ENCODE results near the gene CBLN4. TPM values are rescaled to one million over a fixed set of nuclear protein-coding genes. Genes with fewer than 3 reads are reported as not detected.

The CBLN4 gene
- total RNA-seq, 1 donor from 2014 or later, result not detected

GRCh38 chr20:56002908-56003800 lies 2.2 kb downstream of the CBLN4 start:
- H3K27ac Mint-ChIP-seq (ENCODE audit: unreplicated experiment), result no peak overlapping the region
- TF ChIP-seq, protein P1, sequence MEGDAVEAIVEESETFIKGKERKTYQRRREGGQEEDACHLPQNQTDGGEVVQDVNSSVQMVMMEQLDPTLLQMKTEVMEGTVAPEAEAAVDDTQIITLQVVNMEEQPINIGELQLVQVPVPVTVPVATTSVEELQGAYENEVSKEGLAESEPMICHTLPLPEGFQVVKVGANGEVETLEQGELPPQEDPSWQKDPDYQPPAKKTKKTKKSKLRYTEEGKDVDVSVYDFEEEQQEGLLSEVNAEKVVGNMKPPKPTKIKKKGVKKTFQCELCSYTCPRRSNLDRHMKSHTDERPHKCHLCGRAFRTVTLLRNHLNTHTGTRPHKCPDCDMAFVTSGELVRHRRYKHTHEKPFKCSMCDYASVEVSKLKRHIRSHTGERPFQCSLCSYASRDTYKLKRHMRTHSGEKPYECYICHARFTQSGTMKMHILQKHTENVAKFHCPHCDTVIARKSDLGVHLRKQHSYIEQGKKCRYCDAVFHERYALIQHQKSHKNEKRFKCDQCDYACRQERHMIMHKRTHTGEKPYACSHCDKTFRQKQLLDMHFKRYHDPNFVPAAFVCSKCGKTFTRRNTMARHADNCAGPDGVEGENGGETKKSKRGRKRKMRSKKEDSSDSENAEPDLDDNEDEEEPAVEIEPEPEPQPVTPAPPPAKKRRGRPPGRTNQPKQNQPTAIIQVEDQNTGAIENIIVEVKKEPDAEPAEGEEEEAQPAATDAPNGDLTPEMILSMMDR (IDR thresholded peaks at IDR 0.05), result no peak
- no peak for DNase-seq (ENCODE audit: low spot score)
- peaks cover 28% of the 10 kb centered on the region for H3K9me3 Mint-ChIP-seq (ENCODE audit: low read depth)
- H3K27me3 Mint-ChIP-seq (ENCODE audit: low read depth), result no peaks in the 10 kb centered on the region
- H3K4me1 Mint-ChIP-seq (ENCODE audit: low read depth), result no peaks in the 10 kb centered on the region
- H3K36me3 Mint-ChIP-seq (ENCODE audit: low read depth), result no peaks in the 10 kb centered on the region
- no peak overlapping the region for H3K4me3 Mint-ChIP-seq (ENCODE audit: unreplicated experiment)

GRCh38 chr20:56001890-56002289 lies 3.4 kb downstream of the CBLN4 start:
- H3K9me3 Mint-ChIP-seq (ENCODE audit: low read depth), result peaks cover 24% of the 10 kb centered on the region

GRCh38 chr20:56001106-56001785 lies 4.1 kb downstream of the CBLN4 start:
- no peak for DNase-seq (ENCODE audit: low spot score)
- Mint-ChIP-seq H3K27ac (ENCODE audit: unreplicated experiment) (no peak overlapping the region), H3K4me3 (ENCODE audit: unreplicated experiment) (no peak overlapping the region), H3K36me3 (ENCODE audit: low read depth) (no peaks in the 10 kb centered on the region), H3K27me3 (ENCODE audit: low read depth) (no peaks in the 10 kb centered on the region), H3K4me1 (ENCODE audit: low read depth) (no peaks in the 10 kb centered on the region), H3K9me3 (ENCODE audit: low read depth) (peaks cover 27% of the 10 kb centered on the region)
- TF ChIP-seq, protein P1 (IDR thresholded peaks at IDR 0.05), result no peak

More at GRCh38 chr20:56001890-56002289, 3.4 kb downstream of the CBLN4 start:
- no peaks in the 10 kb centered on the region for H3K27me3 Mint-ChIP-seq (ENCODE audit: low read depth)
- TF ChIP-seq, protein P1 (IDR thresholded peaks at IDR 0.05), result no peak
- no peak overlapping the region for H3K27ac Mint-ChIP-seq (ENCODE audit: unreplicated experiment)
- H3K4me1 Mint-ChIP-seq (ENCODE audit: low read depth), result no peaks in the 10 kb centered on the region
- no peaks in the 10 kb centered on the region for H3K36me3 Mint-ChIP-seq (ENCODE audit: low read depth)
- H3K4me3 Mint-ChIP-seq (ENCODE audit: unreplicated experiment), result no peak overlapping the region
- no peak for DNase-seq (ENCODE audit: low spot score)

GRCh38 chr20:55978550-55978949 lies 26.8 kb downstream of the CBLN4 start:
- no peaks in the 10 kb centered on the region for H3K4me1 Mint-ChIP-seq (ENCODE audit: low read depth)
- H3K27ac Mint-ChIP-seq (ENCODE audit: unreplicated experiment), result no peak overlapping the region
- no peak overlapping the region for H3K4me3 Mint-ChIP-seq (ENCODE audit: unreplicated experiment)
- no peaks in the 10 kb centered on the region for H3K36me3 Mint-ChIP-seq (ENCODE audit: low read depth)
- H3K27me3 Mint-ChIP-seq (ENCODE audit: low read depth), result no peaks in the 10 kb centered on the region
- no peak for DNase-seq (ENCODE audit: low spot score)
- peaks cover 45% of the 10 kb centered on the region for H3K9me3 Mint-ChIP-seq (ENCODE audit: low read depth)
- TF ChIP-seq, protein P1 (IDR thresholded peaks at IDR 0.05), result no peak

DNA sequence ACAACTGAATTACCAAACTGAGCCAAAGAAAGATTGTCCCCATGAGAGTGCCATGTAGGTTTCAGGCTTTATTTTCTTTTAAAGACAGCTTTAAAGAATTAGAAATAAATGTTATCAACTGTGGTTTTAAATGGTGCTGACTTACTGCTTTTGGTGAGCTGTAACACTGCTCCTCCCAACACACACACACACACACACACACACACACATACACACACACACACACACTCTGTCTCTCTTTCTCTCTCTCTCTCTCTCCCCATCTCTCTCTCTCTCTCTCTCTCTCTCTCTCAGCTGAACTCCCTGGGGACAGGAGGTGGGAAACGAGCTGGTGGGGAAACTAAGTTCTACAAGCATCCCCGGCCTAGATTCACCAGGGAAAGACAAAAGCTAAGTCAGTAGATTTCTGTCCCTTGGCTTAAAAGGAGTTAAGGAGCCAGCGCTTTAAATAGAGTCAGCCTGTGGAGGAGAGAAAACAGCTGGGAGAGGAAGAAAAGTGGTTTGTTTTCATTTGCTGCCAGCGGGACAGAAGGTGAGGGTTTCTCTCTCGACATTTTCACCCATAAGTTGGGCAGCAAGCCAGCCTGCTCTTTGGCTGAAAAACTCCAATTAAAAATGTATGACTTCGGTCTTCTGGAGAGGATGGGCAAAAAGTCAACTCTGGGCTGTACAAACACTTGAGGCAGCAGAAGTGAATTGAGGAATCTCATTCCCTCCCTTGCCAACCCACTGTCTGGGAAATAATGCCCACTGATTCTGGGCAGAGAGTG lies 27.4 kb downstream of the CBLN4 start:
- DNase-seq (ENCODE audit: low spot score), result no peak
- TF ChIP-seq, protein P1 (IDR thresholded peaks at IDR 0.05), result no peak
- Mint-ChIP-seq H3K9me3 (ENCODE audit: low read depth) (peaks cover 45% of the 10 kb centered on the region), H3K4me3 (ENCODE audit: unreplicated experiment) (no peak overlapping the region), H3K36me3 (ENCODE audit: low read depth) (no peaks in the 10 kb centered on the region), H3K27me3 (ENCODE audit: low read depth) (no peaks in the 10 kb centered on the region), H3K27ac (ENCODE audit: unreplicated experiment) (no peak overlapping the region), H3K4me1 (ENCODE audit: low read depth) (no peaks in the 10 kb centered on the region)
